ENCODE measurements around the gene NEDD4L. TPM values are rescaled to one million over a fixed set of nuclear protein-coding genes. Genes with fewer than 3 reads are reported as not detected.
"Not testable (repeated sequence)": the region's sequence is repeated elsewhere in the genome, so short reads cannot be mapped to it uniquely, and the experiment has no call there.

Gene NEDD4L
- total RNA-seq, 1 donor from 2014 or later: 152 TPM

DNA sequence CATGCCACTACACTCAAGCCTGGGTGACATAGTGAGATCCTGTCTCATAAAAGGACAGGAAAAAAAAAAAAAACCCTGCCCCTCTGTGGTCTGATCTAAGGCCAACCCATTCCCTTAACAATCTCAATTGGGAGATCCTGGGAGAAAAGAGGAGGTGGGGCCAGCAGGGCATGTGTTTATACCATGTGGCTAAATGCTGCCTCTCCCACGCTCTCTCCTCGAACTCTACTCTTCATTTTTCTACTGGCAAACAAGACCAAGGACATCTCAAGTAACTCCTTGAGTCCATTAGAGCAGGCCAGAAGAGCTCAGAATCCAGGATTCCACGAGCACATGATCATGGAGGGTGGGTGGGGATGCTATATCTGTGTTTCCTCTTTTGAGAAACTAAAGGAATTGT lies 16.7 kb upstream of the NEDD4L start:
- no peak for DNase-seq

DNA sequence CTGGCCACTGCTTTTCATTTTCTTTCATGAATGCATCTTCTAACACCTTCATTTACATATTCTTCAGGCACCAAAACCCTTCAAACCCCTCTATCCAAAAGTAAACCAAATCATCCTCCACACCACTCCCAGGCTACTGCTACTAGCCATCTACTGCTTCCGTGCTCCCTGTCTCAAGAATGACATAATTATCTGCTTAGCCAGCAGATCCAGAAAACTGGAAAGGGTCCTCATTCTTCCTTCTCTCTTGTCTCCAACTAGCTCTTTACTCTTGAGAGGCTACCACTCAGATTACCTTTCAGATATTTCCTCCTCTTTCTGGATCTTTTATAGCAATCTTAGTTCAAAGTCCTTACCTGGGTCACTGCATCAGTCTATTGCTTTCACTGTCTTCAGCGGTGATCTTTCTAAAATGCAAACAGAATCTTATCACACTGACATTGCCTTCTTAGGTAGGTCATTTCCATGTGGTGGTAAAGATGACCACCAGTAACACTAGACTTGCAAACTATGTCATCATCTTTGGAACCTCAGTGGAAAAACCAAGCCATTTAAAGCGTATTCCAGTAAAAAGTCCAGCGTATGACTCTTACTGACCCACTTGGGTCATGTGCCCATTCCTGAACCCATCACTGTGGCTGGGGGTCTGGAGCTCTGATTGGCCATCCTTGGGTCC lies 15.8 kb upstream of the NEDD4L start:
- DNase-seq: no peak

DNA sequence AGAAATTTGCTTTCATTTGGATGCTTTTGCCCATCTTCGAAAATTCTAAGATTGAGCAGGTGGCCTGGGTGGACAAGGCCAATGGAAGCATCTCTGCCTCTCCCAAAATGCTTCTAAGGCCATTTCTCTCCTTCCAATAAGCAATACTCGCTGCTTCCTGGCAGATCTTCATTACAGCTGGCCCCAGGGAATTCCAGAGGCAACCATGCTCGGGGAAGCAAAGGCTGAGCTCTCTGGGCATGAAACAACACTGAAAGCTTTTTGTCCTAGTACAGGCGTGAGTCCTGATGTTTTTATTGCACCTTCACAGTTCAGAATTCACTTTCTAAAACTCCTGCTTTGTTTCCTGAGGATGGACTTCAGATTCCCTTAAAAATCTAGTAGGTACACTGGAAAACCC lies 11.8 kb upstream of the NEDD4L start:
- no peak for DNase-seq

- no peak for DNase-seq
These were observed 10.8 kb upstream of the NEDD4L start for GRCh38 chr18:58033216-58033615.

GRCh38 chr18:58034370-58034769 lies 9.7 kb upstream of the NEDD4L start:
- DNase-seq: no peak

DNA sequence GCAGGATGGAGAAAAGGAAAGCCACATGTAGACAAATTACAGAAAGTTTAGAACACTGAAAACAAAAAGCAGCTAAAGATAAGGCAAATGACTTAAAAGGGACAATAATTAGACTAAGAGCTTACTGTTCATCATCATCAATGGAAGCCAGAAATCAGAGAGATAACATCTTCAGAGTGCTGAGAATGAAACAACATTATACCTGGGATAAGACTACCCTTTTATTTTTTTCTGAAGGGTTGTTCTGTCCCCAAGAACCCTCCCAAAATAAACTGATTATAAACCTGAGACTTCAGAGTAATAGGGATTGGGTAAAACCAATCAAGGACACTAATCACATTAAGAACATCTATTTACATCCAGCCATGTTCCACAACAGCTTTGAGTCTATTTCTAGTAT lies 6.9 kb upstream of the NEDD4L start:
- DNase-seq: no peak

GRCh38 chr18:58038063-58038462 lies 6.0 kb upstream of the NEDD4L start:
- no peak for DNase-seq

GRCh38 chr18:58041633-58042032 lies 2.4 kb upstream of the NEDD4L start:
- DNase-seq: no peak

DNA sequence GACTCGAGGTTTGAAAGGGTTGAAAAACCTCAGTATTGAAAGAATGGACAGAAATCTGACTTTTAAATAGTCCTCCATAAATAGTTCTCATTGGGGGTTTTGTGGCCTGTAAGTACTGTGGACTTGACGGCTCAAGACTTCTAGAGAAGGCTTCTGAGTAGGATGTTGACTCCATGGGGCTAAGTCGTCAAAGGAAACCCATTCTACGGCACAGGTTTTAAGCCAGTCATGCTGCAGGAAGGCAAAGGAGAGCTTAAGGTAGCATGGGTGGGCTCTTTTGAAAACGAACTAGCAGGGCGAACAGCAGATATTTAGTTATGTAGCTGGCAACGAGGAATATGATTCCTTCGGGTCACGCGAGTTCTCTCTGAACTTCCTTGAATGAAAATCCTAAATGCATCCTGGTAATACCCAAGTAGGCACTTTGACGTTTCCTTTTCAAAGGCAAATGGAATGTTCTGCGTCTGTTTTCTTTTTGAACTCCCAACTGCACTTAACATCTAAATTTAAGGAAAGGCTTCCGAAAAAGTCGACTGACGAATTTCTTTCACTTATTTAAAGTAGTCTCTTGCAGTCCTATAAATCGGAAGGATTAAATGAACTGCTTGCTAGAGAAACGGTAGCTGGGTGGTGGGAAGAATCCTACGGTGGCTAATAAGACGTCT lies 1.1 kb upstream of the NEDD4L start:
- DNase-seq: no peak

DNA sequence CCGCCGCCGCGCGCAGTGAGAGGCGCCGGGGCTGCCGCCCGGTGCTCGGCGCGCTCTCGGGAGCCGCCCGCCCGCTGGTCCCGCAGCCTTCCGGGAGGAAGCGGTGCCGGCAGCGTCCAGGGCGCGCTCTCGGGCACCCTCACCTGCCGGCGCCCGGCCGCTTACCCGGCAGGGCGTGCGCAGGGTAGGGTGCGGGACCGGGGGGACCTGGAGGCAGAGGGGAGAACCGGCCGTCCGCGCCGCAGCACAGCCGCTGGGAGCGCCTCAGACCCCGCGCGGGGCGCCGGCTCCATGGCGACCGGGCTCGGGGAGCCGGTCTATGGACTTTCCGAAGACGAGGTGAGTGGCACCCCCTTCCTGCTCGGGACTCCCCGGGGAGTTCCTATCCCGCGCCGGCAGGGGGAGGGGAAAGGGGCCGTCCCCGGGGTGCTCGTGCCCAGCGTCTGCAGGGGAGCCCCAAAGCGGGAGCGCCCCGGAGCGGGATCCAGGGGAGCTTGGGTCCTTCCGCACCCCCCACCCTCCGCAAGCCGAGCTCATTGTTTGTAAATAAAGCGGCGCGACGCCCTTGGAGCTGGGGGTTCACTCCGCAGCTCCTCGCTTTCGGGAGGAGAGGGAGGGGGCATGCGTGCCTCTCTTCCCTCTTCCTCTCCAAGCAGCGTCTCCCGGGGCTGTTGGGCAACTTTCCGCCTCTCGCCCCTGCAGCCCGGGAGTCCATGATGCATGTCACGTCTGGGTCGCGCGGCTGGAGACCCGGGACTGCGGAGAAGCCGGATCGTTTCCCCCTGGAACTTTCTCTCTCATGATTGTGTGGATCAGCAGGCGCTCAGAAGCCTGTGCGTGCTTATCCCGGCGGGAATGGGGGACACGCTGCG lies 580 bp downstream of the NEDD4L start:
- peak; percentile 46 for DNase-seq

GRCh38 chr18:58045242-58046092 lies 1.4 kb downstream of the NEDD4L start:
- no peak for DNase-seq

DNA sequence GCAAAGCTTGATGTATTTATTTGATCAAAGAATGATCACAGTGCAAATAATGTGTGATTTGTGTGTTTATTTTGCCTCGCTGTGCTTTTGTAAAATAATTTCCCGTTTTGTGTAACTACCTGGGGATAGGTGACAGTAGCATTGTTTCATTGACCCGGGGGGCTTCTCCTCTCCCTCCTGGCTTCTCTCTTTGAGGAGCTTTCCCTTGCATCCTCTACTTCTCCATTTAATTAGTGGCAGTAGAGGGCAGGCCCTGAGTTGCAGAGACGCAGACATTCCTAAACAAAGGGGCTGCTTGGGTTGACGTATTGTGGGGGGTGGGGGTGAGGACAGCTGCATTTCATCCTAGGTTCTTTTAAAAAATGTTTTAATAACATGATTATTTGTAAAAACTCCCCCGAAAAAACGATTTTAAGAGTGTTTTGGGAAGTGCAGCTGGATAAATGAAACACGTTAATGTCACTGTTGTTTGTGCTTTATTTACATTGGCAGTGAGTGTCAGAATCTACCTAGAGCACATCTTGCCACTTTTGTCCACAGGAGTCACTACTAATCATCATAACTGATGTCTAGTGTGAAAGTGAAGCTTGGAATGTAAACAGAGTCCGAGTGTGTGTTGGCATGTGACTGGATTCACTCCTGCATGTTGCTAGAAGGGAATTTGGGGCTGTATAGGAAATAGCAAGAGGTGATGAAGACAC lies 2.2 kb downstream of the NEDD4L start:
- no peak for DNase-seq

- no peak for DNase-seq
These were observed 2.9 kb downstream of the NEDD4L start for GRCh38 chr18:58046794-58047555.

DNA sequence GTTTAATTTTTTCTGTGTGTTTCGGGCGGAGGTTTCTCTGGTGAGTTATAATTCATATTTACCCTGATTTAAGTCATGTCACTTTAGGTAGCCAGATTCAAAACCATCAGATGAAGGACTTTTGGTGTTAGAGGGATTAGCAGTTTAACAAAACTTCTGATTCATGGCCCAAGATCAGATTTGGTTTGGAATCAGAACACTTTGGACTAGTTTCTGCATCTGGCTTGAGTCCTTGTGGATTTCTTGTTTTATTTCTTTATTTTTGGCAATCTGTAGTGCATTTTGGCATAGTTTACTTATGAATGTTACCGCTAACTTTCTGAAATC lies 3.5 kb downstream of the NEDD4L start:
- no peak for DNase-seq

DNA sequence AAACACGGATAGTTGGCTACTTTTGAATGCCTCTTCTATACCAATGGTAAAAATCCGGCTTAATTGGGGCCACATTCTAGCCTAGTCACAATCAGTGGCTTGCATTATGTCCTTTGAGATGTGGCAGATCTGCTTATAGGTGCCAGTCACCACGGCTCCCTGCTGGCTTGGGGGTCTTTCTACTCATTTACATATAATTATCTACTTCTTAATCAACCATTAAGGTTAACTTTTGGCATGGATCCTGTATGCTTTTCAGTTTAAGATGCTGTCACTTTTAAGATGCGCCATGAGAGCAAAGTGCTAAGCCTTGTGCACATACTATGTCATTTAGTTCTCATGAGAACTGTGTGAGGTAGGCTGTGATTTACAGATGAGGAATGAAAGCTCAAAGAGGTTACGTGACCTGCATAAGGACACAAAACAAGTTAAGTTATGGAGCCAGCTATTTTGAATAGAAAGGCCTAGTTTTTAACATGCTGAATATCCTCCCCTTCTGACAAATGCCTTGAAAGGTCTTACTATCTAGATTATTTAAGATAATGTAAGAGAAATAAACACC lies 4.1 kb downstream of the NEDD4L start:
- no peak for DNase-seq

GRCh38 chr18:58049000-58049688 lies 5.1 kb downstream of the NEDD4L start:
- no peak for DNase-seq

DNA sequence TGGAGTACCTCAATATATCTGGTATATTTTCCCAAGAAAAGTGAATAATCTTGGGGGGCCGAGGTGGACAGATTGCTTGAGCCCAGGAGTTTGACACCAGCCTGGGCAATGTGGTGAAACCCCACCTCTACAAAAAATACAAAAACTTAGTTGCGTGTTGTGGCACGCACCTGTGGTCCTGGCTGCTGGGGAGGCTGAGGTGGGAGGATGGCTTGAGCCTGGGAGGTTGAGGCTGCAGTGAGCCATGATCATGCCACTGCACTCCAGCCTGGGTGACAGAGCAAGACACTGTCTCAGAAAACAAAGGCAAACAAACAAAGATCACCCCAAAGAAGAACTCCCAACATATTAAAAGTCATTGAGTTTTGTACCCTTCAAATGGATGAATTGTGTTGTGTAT lies 6.9 kb downstream of the NEDD4L start:
- DNase-seq: not testable (repeated sequence)

- no peak for DNase-seq
These were observed 7.9 kb downstream of the NEDD4L start for GRCh38 chr18:58051765-58052460.

GRCh38 chr18:58052960-58053359 lies 8.9 kb downstream of the NEDD4L start:
- no peak for DNase-seq
